Suprapubic skin (tissue), 4 donors: ENCODE data around the gene POLE4. TPM values are rescaled to one million over a fixed set of nuclear protein-coding genes. Genes with fewer than 3 reads are reported as not detected.

Experiments used
- DNase-seq, 2 donors: peaks; one replicate each; pipeline ENCODE4 v3.0.0-alpha.2; 2019; ENCODE audit warnings: low spot score in 2 of 2
- H3K27ac ChIP-seq: fragments of 200-600 bp; sonication (generic); one replicate; pipeline ENCODE4 v1.5.1; 2019
- H3K27me3 ChIP-seq: fragments of 200-600 bp; sonication (generic); one replicate; pipeline ENCODE4 v1.5.1; 2019
- H3K36me3 ChIP-seq: fragments of 200-600 bp; sonication (generic); one replicate; pipeline ENCODE4 v1.5.1; 2019
- H3K4me1 ChIP-seq: fragments of 200-600 bp; sonication (generic); one replicate; pipeline ENCODE4 v1.5.1; 2019
- H3K4me3 ChIP-seq: fragments of 200-600 bp; sonication (generic); one replicate; pipeline ENCODE4 v1.5.1; 2019; ENCODE audit warnings: mild to moderate bottlenecking
- H3K9me3 ChIP-seq: fragments of 200-600 bp; sonication (generic); one replicate; pipeline ENCODE4 v1.5.1; 2019
- EP300 ChIP-seq: sonication (generic); formaldehyde crosslinking; IDR thresholded peaks from one replicate; pipeline ENCODE4 v1.6.1; 2017; ENCODE audit warnings: antibody characterized with exemption
- POLR2A ChIP-seq, 2 donors: fragments of 450-650 bp; IDR thresholded peaks; one replicate each; pipeline ENCODE4 v1.6.1; 2017; ENCODE audit warnings: antibody characterized with exemption in 2 of 2, mild to moderate bottlenecking in 2 of 2, moderate library complexity in 2 of 2
- POLR2AphosphoS5 ChIP-seq, 3 donors: sonication (generic); formaldehyde crosslinking; IDR thresholded peaks; one replicate each; pipeline ENCODE4 v1.6.1; 2017; ENCODE audit warnings: antibody characterized with exemption in 3 of 3
- WGBS: methylation state at CpG from one replicate; pipeline ENCODE4 v1.1.5; 2018; 5-methylcytosine and 5-hydroxymethylcytosine counted together
- total RNA-seq, 4 donors: library from RNA; depleted of rRNA; stranded (reverse); fragments of >200 nt; gene quantifications; one replicate each; pipeline ENCODE4 v1.1.0, GENCODE V29; 2016
- TF ChIP-seq, protein P1 (sequence below), 2 donors: fragments of 200-600 bp in 1 of 2; fragments of 450-650 bp in 1 of 2; sonication (generic) in 1 of 2; IDR thresholded peaks; one replicate each; pipeline ENCODE4 v1.5.1; 2016 to 2019; ENCODE audit warnings: antibody characterized with exemption in 2 of 2, mild to moderate bottlenecking in 1 of 2, moderate library complexity in 1 of 2

Gene POLE4
- total RNA-seq, 4 donors from 2014 or later: 5.7 to 20.0 (median 13.8) TPM

DNA sequence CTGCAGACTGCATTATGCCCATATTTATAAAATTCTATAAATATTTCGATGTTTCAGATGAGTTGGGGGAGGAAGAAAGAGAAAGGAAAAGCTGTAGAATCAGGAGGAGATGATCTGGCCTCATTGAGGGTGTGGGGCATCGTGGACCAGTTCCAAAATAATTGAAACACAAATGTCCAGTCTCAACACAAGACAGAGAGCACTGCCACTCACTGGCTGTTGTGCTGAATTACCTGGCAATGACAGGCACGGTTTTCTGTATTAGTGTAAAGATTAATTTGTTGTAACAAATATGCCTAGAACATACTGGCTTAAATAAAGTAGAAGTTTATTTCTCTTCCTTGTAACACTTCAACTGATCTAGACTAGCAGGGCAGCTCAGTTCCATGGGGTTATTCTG is 24.1 kb downstream of the POLE4 start:
- no peaks in the 10 kb centered on the region for H3K36me3 ChIP-seq
- no peak overlapping the region for H3K27ac ChIP-seq
- no peaks in the 10 kb centered on the region for H3K4me1 ChIP-seq
- DNase-seq: no peak
- no peaks in the 10 kb centered on the region for H3K9me3 ChIP-seq
- H3K27me3 ChIP-seq: no peaks in the 10 kb centered on the region
- H3K4me3 ChIP-seq: no peak overlapping the region
- TF ChIP-seq POLR2AphosphoS5 (IDR thresholded peaks at IDR 0.05): no peak
- no peak for TF ChIP-seq POLR2A (IDR thresholded peaks at IDR 0.05)
- TF ChIP-seq EP300: no peak
- TF ChIP-seq, protein P1, sequence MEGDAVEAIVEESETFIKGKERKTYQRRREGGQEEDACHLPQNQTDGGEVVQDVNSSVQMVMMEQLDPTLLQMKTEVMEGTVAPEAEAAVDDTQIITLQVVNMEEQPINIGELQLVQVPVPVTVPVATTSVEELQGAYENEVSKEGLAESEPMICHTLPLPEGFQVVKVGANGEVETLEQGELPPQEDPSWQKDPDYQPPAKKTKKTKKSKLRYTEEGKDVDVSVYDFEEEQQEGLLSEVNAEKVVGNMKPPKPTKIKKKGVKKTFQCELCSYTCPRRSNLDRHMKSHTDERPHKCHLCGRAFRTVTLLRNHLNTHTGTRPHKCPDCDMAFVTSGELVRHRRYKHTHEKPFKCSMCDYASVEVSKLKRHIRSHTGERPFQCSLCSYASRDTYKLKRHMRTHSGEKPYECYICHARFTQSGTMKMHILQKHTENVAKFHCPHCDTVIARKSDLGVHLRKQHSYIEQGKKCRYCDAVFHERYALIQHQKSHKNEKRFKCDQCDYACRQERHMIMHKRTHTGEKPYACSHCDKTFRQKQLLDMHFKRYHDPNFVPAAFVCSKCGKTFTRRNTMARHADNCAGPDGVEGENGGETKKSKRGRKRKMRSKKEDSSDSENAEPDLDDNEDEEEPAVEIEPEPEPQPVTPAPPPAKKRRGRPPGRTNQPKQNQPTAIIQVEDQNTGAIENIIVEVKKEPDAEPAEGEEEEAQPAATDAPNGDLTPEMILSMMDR (IDR thresholded peaks at IDR 0.05): no peak
- WGBS: 89% methylated on average over 3 of the region's 3 CpGs

DNA sequence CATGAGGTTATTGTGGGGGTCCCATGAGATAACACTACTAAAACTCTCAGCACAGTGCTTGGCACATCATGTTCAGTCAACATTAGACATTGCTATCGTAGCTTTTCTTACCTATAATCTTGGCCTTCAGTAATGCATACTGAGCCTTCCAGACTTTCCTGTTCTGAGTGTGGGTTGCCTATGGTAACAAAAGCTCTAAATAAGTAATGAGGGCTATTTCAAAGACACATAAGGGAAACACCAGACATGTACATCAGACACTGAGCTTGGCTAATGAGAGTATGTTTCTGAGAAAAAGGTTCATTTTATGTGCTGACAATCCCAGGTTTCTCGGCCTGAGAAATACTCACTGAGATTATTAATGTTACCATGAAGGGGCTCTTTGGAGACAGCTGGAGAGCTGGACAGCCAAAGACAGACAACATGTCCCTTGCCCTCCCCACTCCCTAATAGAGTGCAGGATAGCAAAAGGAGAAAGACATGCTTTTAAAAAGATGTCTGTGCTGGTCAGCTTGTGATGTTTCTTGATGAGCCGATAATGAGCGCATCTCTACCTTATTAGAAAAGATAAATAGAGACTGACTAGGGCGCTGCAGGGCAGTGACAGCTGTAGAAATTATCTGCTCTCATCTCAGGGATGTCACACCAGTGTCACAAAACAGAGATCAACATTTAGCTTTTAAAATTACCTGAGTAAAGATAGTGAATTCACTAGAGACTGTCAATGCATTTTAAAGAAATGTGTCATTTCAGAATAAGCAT is 25.4 kb downstream of the POLE4 start:
- no peak overlapping the region for H3K27ac ChIP-seq
- H3K4me3 ChIP-seq: no peak overlapping the region
- no peaks in the 10 kb centered on the region for H3K36me3 ChIP-seq
- no peaks in the 10 kb centered on the region for H3K4me1 ChIP-seq
- no peaks in the 10 kb centered on the region for H3K27me3 ChIP-seq
- DNase-seq: no peak
- 94% methylated on average over 5 of the region's 5 CpGs for WGBS
- no peaks in the 10 kb centered on the region for H3K9me3 ChIP-seq
- TF ChIP-seq EP300: no peak
- no peak for TF ChIP-seq POLR2A (IDR thresholded peaks at IDR 0.05)
- TF ChIP-seq, protein P1 (IDR thresholded peaks at IDR 0.05): no peak
- no peak for TF ChIP-seq POLR2AphosphoS5 (IDR thresholded peaks at IDR 0.05)

DNA sequence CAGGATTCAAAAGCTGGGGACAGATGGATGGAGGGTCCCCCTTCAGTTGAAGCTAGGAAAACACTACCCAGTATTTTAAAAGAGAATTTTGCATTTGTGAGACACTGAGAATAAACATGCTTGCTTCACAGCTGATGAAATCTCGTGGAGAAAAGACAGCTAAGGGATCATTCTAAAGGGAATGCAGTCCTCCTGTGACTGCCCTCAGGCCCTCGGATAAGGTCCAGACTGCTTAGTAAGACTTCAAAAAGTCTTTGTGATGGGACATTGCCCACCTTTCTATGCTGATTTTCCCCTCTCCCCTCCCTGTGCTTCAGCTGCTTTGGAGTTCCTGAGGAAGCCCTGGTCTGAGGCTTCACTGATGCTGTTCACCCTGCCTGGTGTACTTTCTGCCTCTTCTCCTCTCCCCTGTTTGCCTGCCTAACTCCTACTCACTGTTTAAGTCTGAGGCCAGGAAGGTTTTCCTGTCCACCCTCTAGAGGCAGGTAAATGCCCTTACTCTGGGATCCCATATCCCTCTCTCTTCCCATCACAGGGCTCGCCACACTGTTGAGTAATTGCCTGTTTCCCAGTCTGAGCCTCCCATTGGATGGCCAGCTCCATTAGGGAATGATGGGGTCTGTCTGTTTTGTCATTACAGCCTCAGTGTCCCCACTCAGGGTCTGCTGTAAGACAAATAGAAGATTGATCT is 26.6 kb downstream of the POLE4 start:
- H3K27me3 ChIP-seq: no peaks in the 10 kb centered on the region
- H3K9me3 ChIP-seq: no peaks in the 10 kb centered on the region
- no peak for DNase-seq
- H3K36me3 ChIP-seq: no peaks in the 10 kb centered on the region
- no peaks in the 10 kb centered on the region for H3K4me1 ChIP-seq
- H3K27ac ChIP-seq: no peak overlapping the region
- H3K4me3 ChIP-seq: no peak overlapping the region
- WGBS: 75% methylated on average over 3 of the region's 3 CpGs
- TF ChIP-seq EP300 (no peak), POLR2A (IDR thresholded peaks at IDR 0.05) (no peak)
- TF ChIP-seq, protein P1 (IDR thresholded peaks at IDR 0.05): no peak

DNA sequence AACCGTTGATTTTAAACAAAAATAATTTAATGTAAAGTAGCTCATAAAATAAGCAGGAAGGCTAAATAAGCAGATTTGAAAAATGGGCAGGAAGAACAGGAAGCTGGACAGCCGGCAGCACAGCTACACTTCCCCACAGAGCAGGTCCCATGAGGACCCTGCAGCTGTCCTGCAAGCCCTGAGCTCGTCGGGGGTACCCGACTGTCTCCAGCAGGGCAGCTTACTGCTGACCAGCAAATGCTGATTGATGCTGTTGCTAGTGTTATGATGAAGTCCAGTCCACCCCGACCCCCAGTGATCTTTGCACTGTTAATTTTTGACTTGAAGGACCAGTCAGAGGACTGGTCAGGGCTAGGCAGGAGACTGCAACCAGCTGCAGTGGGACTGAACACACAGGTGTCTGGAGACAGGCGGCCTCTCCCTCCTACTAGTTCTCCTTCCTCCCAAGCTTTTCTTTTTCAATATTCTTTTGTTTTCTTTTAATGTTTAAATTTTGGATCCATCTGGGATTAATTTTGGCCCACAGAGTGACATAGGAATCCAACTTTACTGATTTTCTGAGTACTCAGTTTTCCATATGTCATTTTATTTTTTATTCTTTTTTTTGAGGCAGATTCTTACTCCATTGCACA is 27.7 kb downstream of the POLE4 start:
- Histone ChIP-seq H3K4me1 (no peaks in the 10 kb centered on the region), H3K27ac (no peak overlapping the region), H3K4me3 (no peak overlapping the region), H3K27me3 (no peaks in the 10 kb centered on the region), H3K36me3 (no peaks in the 10 kb centered on the region), H3K9me3 (no peaks in the 10 kb centered on the region)
- DNase-seq: no peak
- 45% methylated on average over 7 of the region's 7 CpGs for WGBS
- TF ChIP-seq POLR2AphosphoS5 (IDR thresholded peaks at IDR 0.05): no peak
- TF ChIP-seq, protein P1 (IDR thresholded peaks at IDR 0.05): no peak
- no peak for TF ChIP-seq POLR2A (IDR thresholded peaks at IDR 0.05)
- TF ChIP-seq EP300: no peak

DNA sequence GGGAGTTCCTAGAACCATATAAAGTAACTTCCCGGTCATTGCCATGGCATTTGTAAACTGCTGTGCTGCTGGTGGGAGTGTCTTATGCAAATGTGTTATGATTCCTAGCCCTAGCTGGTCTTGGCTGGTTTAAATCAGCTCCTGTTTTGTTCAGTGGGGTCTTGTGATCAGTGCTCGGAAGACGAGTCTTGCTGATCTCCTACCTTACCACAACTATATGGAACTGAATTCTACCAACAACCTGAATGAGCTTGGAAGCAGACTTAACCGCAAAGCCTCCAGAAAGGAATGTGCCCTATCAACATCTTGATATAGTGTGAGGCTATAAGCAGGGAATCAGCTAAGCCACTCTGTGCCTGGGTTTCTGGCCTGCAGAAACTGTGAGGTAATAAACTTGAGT is 33.5 kb downstream of the POLE4 start:
- Histone ChIP-seq H3K9me3 (no peaks in the 10 kb centered on the region), H3K36me3 (no peaks in the 10 kb centered on the region), H3K4me1 (no peaks in the 10 kb centered on the region), H3K27ac (no peak overlapping the region), H3K4me3 (no peak overlapping the region), H3K27me3 (no peaks in the 10 kb centered on the region)
- 55% methylated on average over 4 of the region's 4 CpGs for WGBS
- no peak for DNase-seq
- TF ChIP-seq, protein P1 (IDR thresholded peaks at IDR 0.05): no peak
- no peak for TF ChIP-seq EP300
- no peak for TF ChIP-seq POLR2AphosphoS5 (IDR thresholded peaks at IDR 0.05)
- TF ChIP-seq POLR2A (IDR thresholded peaks at IDR 0.05): no peak
